Right ventricle myocardium superior (tissue), 1 donor: Measurements from ENCODE around the gene THSD4. TPM values are rescaled to one million over a fixed set of nuclear protein-coding genes. Genes with fewer than 3 reads are reported as not detected.
A peak's percentile ranks its signal among the peaks of the same experiment; 100 is the strongest.
"Not testable (repeated sequence)": the region's sequence is repeated elsewhere in the genome, so short reads cannot be mapped to it uniquely, and the experiment has no call there.

ENCODE experiments used
- ATAC-seq: fragments of 200-7000 bp; cut with Tn5 transposase; one replicate; pipeline ENCODE4 v1.9.1; 2020; ENCODE audit warnings: mild to moderate bottlenecking; ENCODE audit not compliant: poor library complexity
- DNase-seq: peaks from one replicate; pipeline ENCODE4 v3.0.0-alpha.2; 2020
- intact Hi-C: fragments of 100-400 bp; cut with DNase I; formaldehyde crosslinking; loops from one replicate; pipeline ENCODE4 v1.11.2; 2022
- total RNA-seq: library from RNA; stranded (reverse); fragmentation: NEBNext Ultra II Directional; extraction: Animal tissue kit (Norgen Biotek cat#: 25700); gene quantifications from one replicate; pipeline ENCODE4 v1.2.1, GENCODE V29; 2021
- donor health status: DM: no; HTN: yes; CAD: no; lungs with severe emphysema.

The THSD4 gene
- total RNA-seq, 1 donor from 2014 or later, result 75.6 TPM

DNA sequence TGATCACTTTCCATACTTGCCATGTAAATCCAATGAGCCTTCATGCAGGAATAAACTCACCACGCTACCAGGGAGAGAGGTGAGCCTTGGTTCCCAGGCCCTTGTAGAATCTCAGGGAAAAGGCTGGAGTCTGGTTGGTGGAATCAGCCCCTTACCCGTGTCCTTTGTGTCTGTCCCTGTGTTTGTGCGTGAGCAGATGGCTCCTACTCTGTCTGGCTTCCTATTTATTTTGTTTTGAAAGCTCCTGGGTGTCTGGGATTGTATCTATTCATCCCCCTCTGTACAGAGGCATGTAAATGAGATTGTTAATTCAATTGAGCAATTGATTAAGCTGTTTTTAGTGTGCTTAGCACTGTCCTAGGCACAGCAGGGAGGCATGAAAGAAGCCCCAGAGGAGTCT is 278.1 kb downstream of the THSD4 start:
- intact Hi-C loops, result no loop called here
- ATAC-seq, result no peak

GRCh38 chr15:71396536-71397125 is 281.4 kb downstream of the THSD4 start:
- DNase-seq (no peak), ATAC-seq (no peak)
- intact Hi-C loops, result no loop called here

More for the DNA sequence above, 278.1 kb downstream of the THSD4 start:
- no peak for DNase-seq

GRCh38 chr15:71397377-71397776 is 282.1 kb downstream of the THSD4 start:
- intact Hi-C loops, result no loop called here
- no peak for ATAC-seq
- DNase-seq, result no peak

DNA sequence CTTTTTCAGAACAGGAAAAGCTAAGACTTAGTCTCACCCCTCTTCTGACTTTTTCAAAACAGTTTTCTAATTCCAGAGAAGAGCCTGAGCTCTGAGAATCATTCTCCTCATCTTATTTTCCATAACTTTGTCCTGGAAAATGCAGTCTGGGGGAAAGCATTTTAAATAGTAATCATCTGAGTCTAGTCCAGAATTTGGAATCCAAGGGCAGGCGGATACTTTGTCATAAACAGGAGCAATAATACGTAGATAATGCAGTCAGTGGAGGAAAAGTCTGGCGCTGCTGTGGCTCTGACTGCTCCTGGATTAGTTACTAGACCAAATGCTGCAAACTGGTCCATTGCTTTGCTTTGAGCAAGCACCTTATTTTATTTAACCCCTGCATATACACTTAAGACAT is 285.0 kb downstream of the THSD4 start:
- ATAC-seq, result peak; percentile 59
- intact Hi-C loops, result no loop called here
- DNase-seq, result no peak

- ATAC-seq, DNase-seq, intact Hi-C loops: not testable (repeated sequence)
These were observed 286.5 kb downstream of the THSD4 start for GRCh38 chr15:71401728-71402127.

DNA sequence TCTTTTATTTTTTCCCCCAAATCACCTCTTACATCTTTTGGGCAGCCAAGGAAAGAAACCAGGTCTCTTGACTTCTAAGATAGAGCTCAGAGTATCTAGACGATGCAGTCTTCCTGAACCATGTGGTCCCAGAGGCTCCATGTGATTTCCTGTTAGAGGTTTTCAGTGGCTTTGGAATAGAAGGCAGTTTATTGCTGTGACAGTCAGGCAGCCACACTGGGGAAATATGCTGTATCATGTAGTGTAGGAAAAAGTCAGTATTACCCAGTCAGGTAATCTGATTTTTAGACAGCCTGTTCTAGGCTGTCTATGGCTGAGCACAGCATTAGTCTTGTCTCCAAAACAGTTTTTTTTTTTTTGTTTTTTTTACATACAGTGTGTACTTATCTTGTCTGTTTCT is 294.3 kb downstream of the THSD4 start:
- DNase-seq, result no peak
- no peak for ATAC-seq
- intact Hi-C loops, result no loop called here

GRCh38 chr15:71410347-71410746 is 295.1 kb downstream of the THSD4 start:
- DNase-seq, result no peak
- no peak for ATAC-seq
- intact Hi-C loops, result no loop called here

DNA sequence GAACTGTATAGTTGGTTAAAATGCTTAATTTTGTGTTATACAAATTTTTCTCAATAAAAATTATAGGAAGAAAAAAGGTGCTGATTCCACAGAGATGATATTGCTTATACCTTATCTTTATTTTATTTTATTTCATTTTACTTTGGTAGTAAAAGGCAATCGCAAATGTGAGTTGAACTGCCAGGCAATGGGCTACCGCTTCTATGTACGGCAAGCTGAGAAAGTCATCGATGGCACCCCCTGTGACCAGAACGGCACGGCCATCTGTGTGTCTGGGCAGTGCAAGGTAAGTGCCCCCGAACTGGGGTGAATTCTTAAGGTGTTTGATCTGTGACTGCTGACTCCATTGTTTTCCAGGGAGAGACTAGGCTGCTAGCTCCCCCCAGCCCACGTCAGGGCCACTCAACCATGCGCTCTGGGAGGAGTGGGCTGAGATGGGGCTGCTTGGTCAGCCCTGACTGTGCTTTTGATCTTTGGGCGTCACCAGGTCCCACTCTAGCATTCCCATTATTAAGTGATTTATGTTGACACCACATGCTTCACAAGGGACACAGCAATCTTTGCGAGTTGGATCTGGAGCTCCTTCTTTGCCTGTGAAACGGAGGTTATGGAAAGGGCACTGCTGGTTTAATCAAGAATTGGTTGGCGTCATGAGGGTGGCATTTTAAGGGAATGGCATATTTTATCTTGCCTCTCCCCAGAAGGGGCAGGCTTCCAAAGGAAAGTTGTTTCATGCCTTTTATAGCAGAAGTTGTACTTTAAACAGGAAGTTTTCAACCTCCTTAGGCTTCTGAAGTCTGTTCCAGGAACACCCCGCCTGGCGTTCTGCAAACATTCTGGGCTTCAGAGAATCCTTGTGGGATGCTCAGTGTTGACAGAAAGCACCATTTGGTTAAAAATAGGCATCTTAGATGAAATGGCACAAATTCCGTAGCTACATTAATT is 296.5 kb downstream of the THSD4 start:
- ATAC-seq (peak; percentile 45), DNase-seq (no peak)
- intact Hi-C loops, result no loop called here

- intact Hi-C loops, result no loop called here
- peak; percentile 73 for ATAC-seq
- no peak for DNase-seq
These were observed 298.1 kb downstream of the THSD4 start for GRCh38 chr15:71413419-71413818.

- ATAC-seq, result peak; percentile 42
- DNase-seq, result no peak
- intact Hi-C loops, result no loop called here
These were observed 299.6 kb downstream of the THSD4 start for GRCh38 chr15:71414853-71415252.

- DNase-seq (no peak), ATAC-seq (peak; percentile 34)
- intact Hi-C loops, result no loop called here
These were observed 307.4 kb downstream of the THSD4 start for GRCh38 chr15:71422530-71423259.

DNA sequence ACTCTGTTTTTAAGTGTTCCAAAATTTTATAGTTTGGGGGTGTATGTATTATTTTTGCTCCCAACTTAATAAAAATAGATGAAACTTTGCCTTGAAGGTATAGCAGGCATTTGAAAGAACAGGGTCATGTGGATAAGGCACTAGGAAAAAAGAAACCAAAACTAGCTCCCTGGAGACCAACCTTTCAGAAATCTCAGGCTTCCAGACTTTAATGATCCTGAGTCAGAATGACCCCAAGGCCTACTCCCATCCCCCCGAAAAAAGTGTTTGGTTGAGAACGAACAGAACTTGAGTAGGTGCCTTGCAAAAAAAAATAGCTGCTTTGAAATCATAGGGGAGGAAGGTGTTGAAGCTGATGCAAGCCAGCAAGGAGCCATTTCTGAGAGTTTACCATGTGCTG is 309.5 kb downstream of the THSD4 start:
- intact Hi-C loops, result no loop called here
- ATAC-seq (no peak), DNase-seq (no peak)

GRCh38 chr15:71425388-71425787 is 310.1 kb downstream of the THSD4 start:
- intact Hi-C loops, result no loop called here
- DNase-seq (no peak), ATAC-seq (peak; percentile 32)

- DNase-seq, result no peak
- intact Hi-C loops, result no loop called here
- no peak for ATAC-seq
These were observed 311.5 kb downstream of the THSD4 start for GRCh38 chr15:71426792-71427191.

GRCh38 chr15:71430782-71431181 is 315.5 kb downstream of the THSD4 start:
- ATAC-seq, result no peak
- intact Hi-C loops, result no loop called here
- DNase-seq, result no peak

DNA sequence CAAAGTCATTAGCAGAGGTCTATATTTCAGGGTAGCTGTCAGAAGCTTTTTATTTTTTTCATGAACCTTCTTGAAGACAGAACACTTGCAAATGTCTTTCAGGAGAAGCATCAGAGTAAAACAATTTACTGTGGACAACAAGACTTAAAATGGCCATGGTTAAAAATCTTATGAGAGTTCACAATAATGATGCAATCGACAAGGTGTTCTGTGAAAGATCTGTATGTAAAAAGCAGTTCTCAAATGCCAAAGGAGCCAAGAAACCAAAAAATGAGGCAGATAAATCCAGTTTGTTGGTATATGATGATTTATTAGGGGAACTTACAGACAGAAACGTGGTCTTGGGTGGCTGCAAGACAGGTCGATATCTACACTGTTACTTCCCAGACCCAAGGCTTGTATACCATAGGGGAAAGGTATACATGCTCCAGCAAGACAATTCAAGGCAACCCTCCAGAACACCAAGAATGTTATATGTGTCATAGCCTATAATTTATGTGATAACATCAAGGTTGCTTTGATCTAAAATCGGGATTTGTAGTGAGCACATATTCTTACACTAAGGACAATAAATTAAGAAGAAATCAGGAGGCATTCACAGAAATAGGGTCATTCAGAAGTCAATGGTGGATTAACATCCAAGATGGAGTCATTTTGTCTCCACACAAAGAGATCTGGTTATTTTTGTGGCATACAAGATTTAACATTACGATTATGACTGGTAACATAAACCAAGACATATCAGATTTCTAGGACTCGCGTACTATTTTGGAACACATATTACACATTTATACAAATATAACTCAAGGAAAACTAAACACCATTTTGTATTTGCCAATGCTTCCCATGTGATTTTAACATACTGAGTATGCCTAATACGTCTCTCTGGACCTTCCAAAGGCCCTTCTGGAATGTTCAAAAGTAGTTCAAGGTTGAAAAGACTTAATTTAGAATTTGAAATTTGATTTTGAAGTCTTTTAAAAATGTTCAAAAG is 316.4 kb downstream of the THSD4 start:
- intact Hi-C loops, result no loop called here

DNA sequence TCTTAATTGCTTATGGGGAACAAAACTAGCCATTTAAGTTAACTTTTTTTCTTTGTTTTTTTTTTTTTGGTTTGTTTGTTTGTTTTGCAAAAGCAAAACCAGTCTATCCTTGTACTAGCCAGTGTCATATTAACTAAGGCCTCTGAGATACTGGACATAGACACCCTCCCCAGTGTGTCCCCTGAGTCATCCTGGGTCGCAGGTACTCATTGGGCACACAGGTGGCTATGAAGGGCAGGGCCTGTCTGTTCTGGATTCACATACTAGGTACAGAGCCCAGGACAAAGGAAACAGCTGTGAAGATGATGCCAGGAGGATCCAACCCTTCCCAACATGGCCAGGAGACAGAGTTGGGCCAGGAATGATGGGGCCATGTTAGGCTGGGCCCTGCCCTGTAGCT is 318.1 kb downstream of the THSD4 start:
- DNase-seq (no peak), ATAC-seq (no peak)
- intact Hi-C loops, result no loop called here

More for the DNA sequence above, 316.4 kb downstream of the THSD4 start:
- no peak for DNase-seq
- no peak for ATAC-seq

- ATAC-seq (no peak), DNase-seq (no peak)
- intact Hi-C loops, result no loop called here
These were observed 319.5 kb downstream of the THSD4 start for GRCh38 chr15:71434774-71435173.
